GM12878 (cell line): ENCODE measurements around the gene COL4A1.

Experiments
- EP300 ChIP-seq, 2 experiments: fragments of 150-350 bp in 1 of 2; IDR thresholded peaks; 2 replicates each; pipeline ENCODE4 v1.6.1; 2011 to 2012; ENCODE audit warnings: low read depth in 2 of 2, low read length in 2 of 2, borderline replicate concordance in 1 of 2, improper control_type of control experiment in 1 of 2, inconsistent platforms in 1 of 2; ENCODE audit not compliant: control insufficient read depth in 1 of 2
- EZH2 ChIP-seq: IDR thresholded peaks from 2 replicates; pipeline ENCODE4 v1.6.1; 2012; ENCODE audit warnings: low read depth, mild to moderate bottlenecking, control low read depth, inconsistent platforms, low read length, borderline replicate concordance; ENCODE audit not compliant: control insufficient read depth
- NFIC ChIP-seq: IDR thresholded peaks from 2 replicates; pipeline ENCODE4 v1.6.1; 2012; ENCODE audit warnings: low read depth, mild to moderate bottlenecking, inconsistent platforms, low read length, moderate library complexity
- POLR2A ChIP-seq: IDR thresholded peaks from 2 replicates; pipeline ENCODE4 v1.6.1; 2011; ENCODE audit warnings: low read depth, mild to moderate bottlenecking, low read length
- RFX5 ChIP-seq: IDR thresholded peaks from 2 replicates; pipeline ENCODE4 v1.6.1; 2011; ENCODE audit warnings: low read depth, low read length, improper control_type of control experiment
- SREBF2 ChIP-seq: IDR thresholded peaks from 2 replicates; pipeline ENCODE4 v1.6.1; 2012; ENCODE audit warnings: mild to moderate bottlenecking, low read length
- TARDBP ChIP-seq: IDR thresholded peaks from 2 replicates; pipeline ENCODE4 v1.6.1; 2016; ENCODE audit warnings: borderline replicate concordance
- TCF7 ChIP-seq: IDR thresholded peaks from 2 replicates; pipeline ENCODE4 v1.6.1; 2014; ENCODE audit warnings: antibody characterized with exemption, borderline replicate concordance
- YY1 ChIP-seq: IDR thresholded peaks from 2 replicates; pipeline ENCODE4 v1.6.1; 2011; ENCODE audit warnings: low read depth, mild to moderate bottlenecking, low read length
- ZNF217 ChIP-seq: fragments of 450-650 bp; IDR thresholded peaks from 2 replicates; pipeline ENCODE4 v1.6.1; 2017; ENCODE audit warnings: antibody characterized with exemption, mild to moderate bottlenecking

DNA sequence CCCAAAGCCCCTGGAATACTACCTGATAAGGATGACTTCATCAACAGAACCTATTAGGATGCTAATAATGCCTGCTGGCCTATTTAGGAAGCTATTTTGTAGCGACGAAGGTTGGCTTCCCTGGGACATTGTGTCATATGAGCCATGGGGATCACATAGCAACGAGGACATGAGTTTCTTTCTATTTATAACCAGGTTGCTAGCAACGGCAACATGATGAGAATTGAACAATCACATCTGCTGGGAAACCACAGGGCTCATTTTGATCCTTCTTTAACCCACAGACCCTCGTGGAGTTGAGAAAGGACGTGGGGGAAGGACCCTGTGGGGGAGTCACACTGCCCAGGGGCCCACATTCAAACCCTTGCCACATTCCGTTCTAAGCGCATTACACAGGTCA, 172.2 kb downstream of the COL4A1 start:
- TF ChIP-seq SREBF2 (no peak), POLR2A (no peak), EZH2 (no peak), EP300 (IDR thresholded peaks at IDR 0.05; ENCODE audit: borderline replicate concordance in 1 of 2, control insufficient read depth in 1 of 2, low read depth in 2 of 2, low read length in 2 of 2) (no peak), TCF7 (no peak), YY1 (no peak), NFIC (no peak), ZNF217 (no peak), RFX5 (no peak), TARDBP (no peak)
